ENCODE results near the gene CSF2RB. TPM values are rescaled to one million over a fixed set of nuclear protein-coding genes. Genes with fewer than 3 reads are reported as not detected.

The CSF2RB gene
- total and polyA plus RNA-seq, 2 donors (not counting 3 experiments of a cell fraction or from before 2014, with no cell fraction given): 20.6 to 68.2 TPM

GRCh38 chr22:36977401-36977861 is 64.0 kb downstream of the CSF2RB start:
- BruUV-seq (replicated peaks): no TSS peak
- Histone ChIP-seq H3K9me1 (replicated peaks; ENCODE audit: control insufficient read depth, extremely low read depth, insufficient read depth, low read length) (no peaks in the 10 kb centered on the region), H3K36me3 (ENCODE audit: control insufficient read depth in 2 of 2, extremely low read depth in 1 of 2, insufficient read depth in 2 of 2, low read length in 2 of 2) (no peaks in the 10 kb centered on the region), H2AFZ (ENCODE audit: low read depth, low read length) (peak overlapping the region; percentile 35), H3K9me3 (replicated peaks; ENCODE audit: control insufficient read depth, insufficient read depth, low read length) (no peaks in the 10 kb centered on the region), H3K79me2 (ENCODE audit: control insufficient read depth, insufficient read depth, low read length) (no peaks in the 10 kb centered on the region), H3K4me2 (ENCODE audit: insufficient read depth, low read length) (peak overlapping the region; percentile 81), H3K27ac (ENCODE audit: insufficient read depth, low read depth, low read length) (no peak overlapping the region), H3K4me1 (ENCODE audit: control insufficient read depth, extremely low read depth, insufficient read depth, low read length) (no peaks in the 10 kb centered on the region), H3K4me3 (replicated peaks in 1 of 3; ENCODE audit: insufficient read depth in 1 of 3, low read depth in 1 of 3, low read length in 3 of 3) (peak overlapping the region; percentile 3 to 58 (median 32)), H4K20me1 (replicated peaks; ENCODE audit: control insufficient read depth, extremely low read depth, insufficient read depth, low read length) (no peaks in the 10 kb centered on the region), H3K27me3 (ENCODE audit: control insufficient read depth in 2 of 2, insufficient read depth in 2 of 2, low read length in 2 of 2) (peaks cover 2 to 3% of the 10 kb centered on the region in 2 experiments), H3K9ac (replicated peaks; ENCODE audit: extremely low read depth, insufficient read depth, low read length) (no peak overlapping the region)
- intact Hi-C loops (cut with micrococcal nuclease) (no loop called here), dilution Hi-C loops (cut with MboI; ENCODE audit: extremely low pct_ligation_motif_present, low sequenced_read_pairs) (no loop called here)
- ChIA-PET CTCF (interaction anchor here (0.6 to 9.1 kb wide), 28 partner anchors 9 to 441 kb away, joined by 3 to 120 read pairs (median 4); partner anchors contain the start of genes IFT27, MPST, NCF4 and TST), POLR2A (no interaction called here)
- FAIRE-seq (peak; percentile 59), DNase-seq (ENCODE audit: low read depth, low spot score) (peak; percentile 19)
- TF ChIP-seq EZH2 (IDR thresholded peaks at IDR 0.05; ENCODE audit: borderline replicate concordance, low read depth, low read length, severe bottlenecking) (no peak), MAX (IDR thresholded peaks at IDR 0.05; ENCODE audit: insufficient read depth, insufficient read length) (no peak), JUN (IDR thresholded peaks at IDR 0.05; ENCODE audit: borderline replicate concordance, insufficient read depth, insufficient read length, low read depth) (no peak), POLR2AphosphoS5 (IDR thresholded peaks at IDR 0.05; ENCODE audit: insufficient read depth, low read depth, low read length) (no peak), POLR2A (IDR thresholded peaks at IDR 0.05; ENCODE audit: low read depth, low read length) (no peak), FOS (IDR thresholded peaks at IDR 0.05; ENCODE audit: borderline replicate concordance, insufficient read depth, low read length) (no peak), CTCF (IDR thresholded peaks at IDR 0.05; ENCODE audit: extremely low read depth in 1 of 2, insufficient read depth in 1 of 2, low read depth in 1 of 2, low read length in 2 of 2) (peak; percentile 29 to 54)
